Aorta (tissue), 5 donors: ENCODE data around the gene PAXIP1. TPM values are rescaled to one million over a fixed set of nuclear protein-coding genes. Genes with fewer than 3 reads are reported as not detected.

Experiments used
- ATAC-seq: fragments of 200-7000 bp; cut with Tn5 transposase; one replicate; pipeline ENCODE4 v1.9.1; 2022; ENCODE audit warnings: moderate library complexity; ENCODE audit not compliant: low FRiP score
- DNase-seq, 2 donors: peaks; one replicate each; pipeline ENCODE4 v3.0.0-alpha.2; 2020
- H3K27ac ChIP-seq, 2 donors: one replicate each; pipeline ENCODE4 v1.5.1; 2013; ENCODE audit warnings: low read length in 2 of 2, mild to moderate bottlenecking in 2 of 2, moderate library complexity in 2 of 2, control low read depth in 1 of 2, inconsistent platforms in 1 of 2, low read depth in 1 of 2
- H3K27me3 ChIP-seq, 2 donors: one replicate each; pipeline ENCODE4 v1.6.1; 2013; ENCODE audit warnings: control low read depth in 1 of 2, low read length in 1 of 2, mild to moderate bottlenecking in 1 of 2, moderate library complexity in 1 of 2; ENCODE audit not compliant: insufficient read depth in 2 of 2, control insufficient read depth in 1 of 2
- H3K36me3 ChIP-seq, 2 donors: one replicate each; pipeline ENCODE4 v1.6.1; 2013; ENCODE audit warnings: control low read depth in 1 of 2, low read length in 1 of 2, mild to moderate bottlenecking in 1 of 2; ENCODE audit not compliant: insufficient read depth in 2 of 2, control insufficient read depth in 1 of 2
- H3K4me1 ChIP-seq, 2 donors: one replicate each; pipeline ENCODE4 v1.6.1; 2013; ENCODE audit warnings: low read length in 2 of 2, control low read depth in 1 of 2, mild to moderate bottlenecking in 1 of 2, moderate library complexity in 1 of 2; ENCODE audit not compliant: insufficient read depth in 2 of 2, control insufficient read depth in 1 of 2
- H3K4me3 ChIP-seq, 2 donors: one replicate each; pipeline ENCODE4 v1.5.1; 2013; ENCODE audit warnings: low read length in 2 of 2, control low read depth in 1 of 2, mild to moderate bottlenecking in 1 of 2
- H3K9me3 ChIP-seq: one replicate; pipeline ENCODE4 v1.6.1; 2013; ENCODE audit warnings: mild to moderate bottlenecking, low read length; ENCODE audit not compliant: control insufficient read depth
- WGBS, 2 donors: extraction: QIAGEN DNeasy Blood & Tissue Kit; methylation state at CpG; one replicate each; pipeline ENCODE4 v1.1.7; 2013; 5-methylcytosine and 5-hydroxymethylcytosine counted together
- intact Hi-C, 2 donors: fragments of 100-400 bp; cut with DNase I; formaldehyde crosslinking; loops; one replicate each; pipeline versions ENCODE4 v1.14.2 to v1.15.0; 2022
- polyA plus RNA-seq, 2 donors: library from polyadenylated mRNA; stranded (reverse); fragments of 200-250 nt; gene quantifications; one replicate each; pipeline ENCODE4 v1.2.3, GENCODE V29; 2013
- total RNA-seq, 2 donors: library from RNA; stranded (reverse); fragmentation: NEBNext Ultra II Directional; extraction: Animal tissue kit (Norgen Biotek cat#: 25700); gene quantifications; one replicate each; pipeline ENCODE4 v1.2.1, GENCODE V29; 2021
- donor health status: healthy with polysubstance abuse.
- donor health status: Bipolar disorder and iron deficiency.
- donor health status: DM: no; HTN: no; CAD: no.
- donor health status: DM: no; HTN: no; CAD: no.
- donor health status: DM: yes; HTN: yes; CAD: no.

The PAXIP1 gene
- total and polyA plus RNA-seq, 4 donors: 3.4 to 12.2 (median 5.4) TPM

DNA sequence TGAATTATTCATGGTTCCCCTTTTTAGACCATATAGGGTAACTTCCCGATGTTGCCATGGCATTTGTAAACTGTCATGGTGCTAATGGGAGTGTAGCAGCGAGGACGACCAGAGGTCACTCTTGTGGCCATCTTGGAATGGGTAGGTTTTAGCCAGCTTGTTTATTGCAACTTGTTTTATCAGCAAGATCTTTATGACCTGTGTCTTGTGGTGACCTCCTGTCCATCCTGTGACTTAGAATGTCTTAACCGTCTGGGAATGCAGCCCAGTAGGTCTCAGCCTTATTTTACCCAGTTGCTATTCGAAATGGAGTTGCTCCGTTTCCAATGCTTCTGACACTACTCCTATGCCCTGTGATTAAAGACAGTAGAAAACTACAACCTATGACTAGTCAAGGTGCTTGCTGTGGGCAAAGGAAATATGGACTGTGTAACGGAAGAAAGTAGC lies 18.8 kb upstream of the PAXIP1 start:
- Histone ChIP-seq H3K4me1 (no peaks in the 10 kb centered on the region), H3K9me3 (peaks cover 1% of the 10 kb centered on the region), H3K4me3 (no peak overlapping the region), H3K36me3 (no peaks in the 10 kb centered on the region), H3K27me3 (no peaks in the 10 kb centered on the region), H3K27ac (no peak overlapping the region)
- WGBS, 2 donors: 68 to 74% methylated on average over 7 of the region's 7 CpGs
- ATAC-seq: no peak
- intact Hi-C loops: no loop called here
- DNase-seq: no peak

- no peaks in the 10 kb centered on the region for H3K27me3 ChIP-seq
- no peak overlapping the region for H3K4me3 ChIP-seq
- H3K4me1 ChIP-seq: no peaks in the 10 kb centered on the region
- ATAC-seq: no peak
- H3K27ac ChIP-seq: no peak overlapping the region
- intact Hi-C loops: no loop called here
- H3K9me3 ChIP-seq: peaks cover 1% of the 10 kb centered on the region
- DNase-seq: no peak
- no peaks in the 10 kb centered on the region for H3K36me3 ChIP-seq
- 46 to 56% methylated on average over 5 of the region's 5 CpGs for WGBS, 2 donors
These were observed 18.1 kb upstream of the PAXIP1 start for GRCh38 chr7:155020996-155021395.

DNA sequence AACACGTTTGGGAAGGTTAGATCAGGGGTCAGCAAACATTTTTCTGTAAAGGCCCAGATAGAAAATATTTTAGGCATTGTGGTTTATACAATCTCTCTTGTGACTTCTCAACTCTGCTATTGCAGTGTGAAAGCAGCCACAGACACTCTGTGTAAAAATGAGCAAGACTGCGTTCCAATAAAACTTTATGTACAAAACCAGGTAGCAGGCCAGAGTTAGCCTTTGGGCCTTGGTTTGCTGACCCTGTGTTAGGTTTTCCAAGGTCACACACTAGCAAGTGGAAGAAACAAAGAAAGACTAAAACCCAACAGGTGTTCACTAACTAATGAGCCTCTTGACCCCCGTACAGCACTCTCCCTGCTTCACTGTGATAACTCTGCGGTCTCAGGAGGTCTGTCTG lies 14.9 kb upstream of the PAXIP1 start:
- WGBS, 2 donors: 73 to 80% methylated on average over 4 of the region's 4 CpGs
- no peaks in the 10 kb centered on the region for H3K36me3 ChIP-seq
- intact Hi-C loops: no loop called here
- no peaks in the 10 kb centered on the region for H3K4me1 ChIP-seq
- H3K4me3 ChIP-seq: no peak overlapping the region
- peaks cover under 1% of the 10 kb centered on the region for H3K9me3 ChIP-seq
- H3K27ac ChIP-seq: no peak overlapping the region
- ATAC-seq (no peak), DNase-seq (no peak)
- H3K27me3 ChIP-seq: no peaks in the 10 kb centered on the region

DNA sequence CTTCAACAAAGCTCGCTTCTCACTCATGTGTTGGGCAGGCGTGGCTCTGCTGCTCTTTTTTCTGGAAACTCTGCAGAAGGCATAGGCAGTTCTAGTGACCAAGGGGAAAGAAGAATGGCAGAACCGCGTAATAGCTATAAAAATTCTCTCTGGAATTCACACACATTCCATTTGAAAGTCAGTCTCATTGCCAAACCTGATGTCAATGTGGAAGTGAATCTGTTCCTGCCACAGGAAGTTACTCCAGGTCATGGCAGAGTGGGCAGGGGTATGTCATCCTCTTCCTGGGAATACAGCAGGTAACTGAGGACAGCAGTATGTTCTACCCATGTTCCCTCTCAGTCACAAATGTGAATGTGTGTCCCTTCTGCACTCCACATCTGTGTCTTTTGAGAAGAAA lies 8.2 kb upstream of the PAXIP1 start:
- no peaks in the 10 kb centered on the region for H3K27me3 ChIP-seq
- WGBS, 2 donors: 53 to 62% methylated on average over 4 of the region's 4 CpGs
- H3K36me3 ChIP-seq: no peaks in the 10 kb centered on the region
- H3K4me3 ChIP-seq: no peak overlapping the region
- H3K9me3 ChIP-seq: no peaks in the 10 kb centered on the region
- H3K4me1 ChIP-seq: no peaks in the 10 kb centered on the region
- intact Hi-C loops: no loop called here
- no peak overlapping the region for H3K27ac ChIP-seq
- no peak for ATAC-seq
- DNase-seq: no peak

- Histone ChIP-seq H3K27me3 (no peaks in the 10 kb centered on the region), H3K36me3 (no peaks in the 10 kb centered on the region), H3K27ac (no peak overlapping the region), H3K4me1 (no peaks in the 10 kb centered on the region), H3K4me3 (no peak overlapping the region), H3K9me3 (no peaks in the 10 kb centered on the region)
- ATAC-seq (no peak), DNase-seq (no peak)
- intact Hi-C loops: loop anchor here in 1 of 2 donors (10.0 kb wide), 1 partner anchor 285 kb away; the partner anchor contains the start of gene INSIG1
- WGBS, 2 donors: 67 to 68% methylated on average over 3 of the region's 3 CpGs
These were observed 6.7 kb upstream of the PAXIP1 start for GRCh38 chr7:155009570-155010157.

- Histone ChIP-seq H3K4me3 (no peak overlapping the region), H3K9me3 (no peaks in the 10 kb centered on the region), H3K27me3 (no peaks in the 10 kb centered on the region), H3K4me1 (no peaks in the 10 kb centered on the region), H3K36me3 (no peaks in the 10 kb centered on the region), H3K27ac (no peak overlapping the region)
- ATAC-seq (no peak), DNase-seq (no peak)
- 70% methylated on average over 13 of the region's 13 CpGs for WGBS, 2 donors
- intact Hi-C loops: loop anchor here in 1 of 2 donors (10.0 kb wide), 1 partner anchor 287 kb away; the partner anchor contains the start of gene INSIG1
These were observed 5.0 kb upstream of the PAXIP1 start for GRCh38 chr7:155007947-155008346.

- Histone ChIP-seq H3K9me3 (no peaks in the 10 kb centered on the region), H3K27ac (peak overlapping the region in 1 of 2 donors; percentile 43), H3K27me3 (no peaks in the 10 kb centered on the region), H3K4me3 (peak overlapping the region; percentile 95 to 96), H3K36me3 (no peaks in the 10 kb centered on the region), H3K4me1 (no peaks in the 10 kb centered on the region)
- WGBS, 2 donors: 1% methylated on average over 66 to 78 of the region's 78 CpGs
- DNase-seq (peak; percentile 85 to 91), ATAC-seq (peak; percentile 98)
- intact Hi-C loops: loop anchor here (2.0 to 10.0 kb wide), 3 partner anchors 76 to 293 kb away; partner anchors contain the start of gene INSIG1 (in 2 of the 2)
These were observed 671 bp upstream of the PAXIP1 start for GRCh38 chr7:155003376-155004214.

- H3K27ac ChIP-seq: no peak overlapping the region
- no peaks in the 10 kb centered on the region for H3K27me3 ChIP-seq
- ATAC-seq (peak; percentile 45), DNase-seq (peak; percentile 61 to 79)
- peaks cover 4% of the 10 kb centered on the region in 2 donors for H3K36me3 ChIP-seq
- peak overlapping the region; percentile 95 to 96 for H3K4me3 ChIP-seq
- no peaks in the 10 kb centered on the region for H3K9me3 ChIP-seq
- H3K4me1 ChIP-seq: no peaks in the 10 kb centered on the region
- intact Hi-C loops: loop anchor here (2.0 to 10.0 kb wide), 3 partner anchors 75 to 294 kb away; partner anchors contain the start of gene INSIG1 (in 2 of the 2)
- WGBS, 2 donors: 1% methylated on average over 28 to 104 of the region's 104 CpGs
These were observed 373 bp downstream of the PAXIP1 start for GRCh38 chr7:155002411-155003091.
